Ovary (tissue), 9 donors: Measurements from ENCODE around the gene NFATC3. TPM values are rescaled to one million over a fixed set of nuclear protein-coding genes. Genes with fewer than 3 reads are reported as not detected.
A peak's percentile ranks its signal among the peaks of the same experiment; 100 is the strongest.

Experiments used
- DNase-seq, 5 donors: peaks; one replicate each; pipeline ENCODE4 v3.0.0-alpha.2; 2019 to 2020
- H3K27ac ChIP-seq, 2 donors: fragments of 200-600 bp; one replicate each; pipeline versions ENCODE4 v1.5.1 to v1.8.0; 2019 to 2022
- H3K27me3 ChIP-seq: fragments of 200-600 bp; one replicate; pipeline ENCODE4 v1.8.0; 2022
- H3K36me3 ChIP-seq: fragments of 200-600 bp; sonication (generic); one replicate; pipeline ENCODE4 v1.5.1; 2019
- H3K4me1 ChIP-seq: one replicate; pipeline ENCODE4 v1.8.1; 2013; ENCODE audit warnings: mild to moderate bottlenecking, moderate library complexity; ENCODE audit not compliant: insufficient read depth
- H3K4me3 ChIP-seq: fragments of 200-600 bp; sonication (generic); one replicate; pipeline ENCODE4 v1.5.1; 2017
- H3K9me3 ChIP-seq, 2 donors: fragments of 200-600 bp in 1 of 2; sonication (generic) in 1 of 2; one replicate each; pipeline versions ENCODE4 v1.5.1 to v1.8.1; 2013 to 2019; ENCODE audit warnings: mild to moderate bottlenecking in 1 of 2, moderate library complexity in 1 of 2
- CTCF ChIP-seq, 3 donors: fragments of 450-650 bp in 2 of 3; fragments of 200-600 bp in 1 of 3; IDR thresholded peaks; one replicate each; pipeline versions ENCODE4 v1.5.1 to v1.8.0; 2016 to 2022; ENCODE audit warnings: antibody characterized with exemption in 3 of 3, mild to moderate bottlenecking in 1 of 3
- EP300 ChIP-seq: sonication (generic); formaldehyde crosslinking; IDR thresholded peaks from one replicate; pipeline ENCODE4 v1.6.1; 2017; ENCODE audit warnings: antibody characterized with exemption
- POLR2A ChIP-seq: fragments of 450-650 bp; IDR thresholded peaks from one replicate; pipeline ENCODE4 v1.6.1; 2017; ENCODE audit warnings: antibody characterized with exemption, mild to moderate bottlenecking, moderate library complexity
- whole genome bisulfite sequencing, 3 donors: extraction: QIAGEN DNeasy Blood & Tissue Kit in 1 of 3; methylation state at CpG; one replicate each; pipeline versions ENCODE4 v1.1.5 to v1.1.7; 2013 to 2017; 5-methylcytosine and 5-hydroxymethylcytosine counted together
- intact Hi-C, 4 donors: fragments of 100-400 bp; cut with DNase I; formaldehyde crosslinking; loops; one replicate each; pipeline versions ENCODE4 v1.11.0 to v1.15.1; 2022 to 2023
- polyA plus RNA-seq, 2 donors: library from polyadenylated mRNA; stranded (reverse); fragments of 200-250 nt in 1 of 2; fragments of 350-450 nt in 1 of 2; fragmentation: Illumina TruSeq in 1 of 2; extraction: RNeasy Lipid Tissue Mini Kit (QIAGEN cat#74804) in 1 of 2; gene quantifications; one replicate each; pipeline ENCODE4 v1.2.3, GENCODE V29; 2013 to 2014
- total RNA-seq, 7 donors: library from RNA; depleted of rRNA in 2 of 7; stranded (reverse); fragments of >200 nt in 2 of 7; fragmentation: NEBNext Ultra II Directional in 3 of 7; extraction: Animal tissue kit (Norgen Biotek cat#: 25700) in 3 of 7; gene quantifications; one replicate each; pipeline versions ENCODE4 v1.1.0 to v1.2.4, GENCODE V29; 2016 to 2023
- donor health status: DM: no; HTN: no; CAD: no; lungs with moderate emphysema.
- donor health status: DM: no; HTN: no; CAD: no.
- donor health status: Bipolar disorder and iron deficiency.
- donor health status: DM: yes; HTN: yes; CAD: no.
- donor health status: DM: no; HTN: no; CAD: no.
- donor health status: DM: yes; HTN: yes; CAD: no.

The NFATC3 gene
- total and polyA plus RNA-seq, 9 donors, result 12.5 to 77.1 (median 43.6) TPM

- Histone ChIP-seq H3K4me3 (peak overlapping the region; percentile 72), H3K27ac (no peak overlapping the region), H3K9me3 (no peaks in the 10 kb centered on the region), H3K27me3 (no peaks in the 10 kb centered on the region), H3K36me3 (no peaks in the 10 kb centered on the region), H3K4me1 (peaks cover 4% of the 10 kb centered on the region)
- intact Hi-C loops, result loop anchor here in 1 of 4 donors (10.0 kb wide), 1 partner anchor 148 kb away; the partner anchor contains the start of gene ESRP2
- no peak for DNase-seq
- TF ChIP-seq POLR2A (no peak), EP300 (no peak), CTCF (IDR thresholded peaks at IDR 0.05) (no peak)
- WGBS, 3 donors, result 12 to 17% (median 14%) methylated on average over 6 of the region's 6 CpGs
Measured at GRCh38 chr16:68086860-68087268, 1.7 kb downstream of the NFATC3 start.

- intact Hi-C loops, result loop anchor here in 1 of 4 donors (10.0 kb wide), 1 partner anchor 147 kb away; the partner anchor contains the start of gene ESRP2
Measured at GRCh38 chr16:68087688-68088087, 2.5 kb downstream of the NFATC3 start.

GRCh38 chr16:68088130-68088972 lies 3.2 kb downstream of the NFATC3 start:
- DNase-seq, result no peak
- Histone ChIP-seq H3K4me3 (no peak overlapping the region), H3K27ac (no peak overlapping the region), H3K4me1 (peaks cover 4% of the 10 kb centered on the region), H3K27me3 (no peaks in the 10 kb centered on the region), H3K36me3 (no peaks in the 10 kb centered on the region), H3K9me3 (no peaks in the 10 kb centered on the region)
- no peak for TF ChIP-seq EP300
- no peak for TF ChIP-seq POLR2A
- TF ChIP-seq CTCF (IDR thresholded peaks at IDR 0.05), result no peak
- 85 to 88% (median 86%) methylated on average over 9 of the region's 9 CpGs for WGBS, 3 donors
- intact Hi-C loops, result loop anchor here in 1 of 4 donors (10.0 kb wide), 1 partner anchor 146 kb away; the partner anchor contains the start of gene ESRP2

More at GRCh38 chr16:68087688-68088087, 2.5 kb downstream of the NFATC3 start:
- H3K36me3 ChIP-seq, result no peaks in the 10 kb centered on the region
- H3K27ac ChIP-seq, result no peak overlapping the region
- no peak for TF ChIP-seq EP300
- TF ChIP-seq CTCF (IDR thresholded peaks at IDR 0.05), result no peak
- no peak for TF ChIP-seq POLR2A
- no peaks in the 10 kb centered on the region for H3K27me3 ChIP-seq
- H3K4me3 ChIP-seq, result no peak overlapping the region
- peaks cover 4% of the 10 kb centered on the region for H3K4me1 ChIP-seq
- WGBS, 3 donors, result 83 to 92% (median 84%) methylated on average over 2 of the region's 2 CpGs
- H3K9me3 ChIP-seq, result no peaks in the 10 kb centered on the region
- DNase-seq, result no peak

- 85 to 90% (median 90%) methylated on average over 4 of the region's 4 CpGs for WGBS, 3 donors
- no peaks in the 10 kb centered on the region for H3K9me3 ChIP-seq
- no peak overlapping the region for H3K27ac ChIP-seq
- TF ChIP-seq CTCF (IDR thresholded peaks at IDR 0.05) (no peak), POLR2A (no peak)
- no peak overlapping the region for H3K4me3 ChIP-seq
- DNase-seq, result no peak
- intact Hi-C loops, result loop anchor here in 1 of 4 donors (10.0 kb wide), 1 partner anchor 146 kb away; the partner anchor contains the start of gene ESRP2
- no peaks in the 10 kb centered on the region for H3K27me3 ChIP-seq
- H3K36me3 ChIP-seq, result no peaks in the 10 kb centered on the region
- H3K4me1 ChIP-seq, result peaks cover 3% of the 10 kb centered on the region
Measured at GRCh38 chr16:68089067-68089466, 3.9 kb downstream of the NFATC3 start.
